Measurements from ENCODE around the gene MUC22. TPM values are rescaled to one million over a fixed set of nuclear protein-coding genes. Genes with fewer than 3 reads are reported as not detected.
"Not testable (repeated sequence)": the region's sequence is repeated elsewhere in the genome, so short reads cannot be mapped to it uniquely, and the experiment has no call there.

Gene MUC22
- total RNA-seq, 1 experiment from 2014 or later: not detected

- TF ChIP-seq, protein P1, sequence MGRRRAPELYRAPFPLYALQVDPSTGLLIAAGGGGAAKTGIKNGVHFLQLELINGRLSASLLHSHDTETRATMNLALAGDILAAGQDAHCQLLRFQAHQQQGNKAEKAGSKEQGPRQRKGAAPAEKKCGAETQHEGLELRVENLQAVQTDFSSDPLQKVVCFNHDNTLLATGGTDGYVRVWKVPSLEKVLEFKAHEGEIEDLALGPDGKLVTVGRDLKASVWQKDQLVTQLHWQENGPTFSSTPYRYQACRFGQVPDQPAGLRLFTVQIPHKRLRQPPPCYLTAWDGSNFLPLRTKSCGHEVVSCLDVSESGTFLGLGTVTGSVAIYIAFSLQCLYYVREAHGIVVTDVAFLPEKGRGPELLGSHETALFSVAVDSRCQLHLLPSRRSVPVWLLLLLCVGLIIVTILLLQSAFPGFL (CRISPR knock-in tag; IDR thresholded peaks at IDR 0.05; ENCODE audit: borderline replicate concordance): no peak
Measured at GRCh38 chr6:31042806-31043205, 32.5 kb downstream of the MUC22 start (continued).

DNA sequence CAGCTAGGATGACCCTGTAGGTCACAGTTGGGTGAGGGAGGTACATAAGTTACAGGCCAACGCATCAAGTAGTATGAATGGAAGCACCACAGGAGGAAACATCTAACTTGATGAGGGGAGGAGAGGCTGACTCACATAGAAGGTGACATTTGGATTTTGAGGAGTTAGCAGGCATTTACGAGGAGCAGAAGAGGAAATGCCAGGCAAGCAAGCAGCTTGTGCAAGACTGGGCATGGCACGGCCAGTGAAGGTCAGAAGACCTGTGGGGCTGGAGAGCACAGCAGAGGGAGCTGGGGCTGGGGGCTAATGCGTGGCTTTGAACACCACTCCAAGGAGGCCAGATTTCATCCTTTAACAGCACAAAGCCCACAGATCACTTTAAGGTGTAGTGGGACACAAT lies 37.8 kb downstream of the MUC22 start:
- no peak for TF ChIP-seq ATF1 (CRISPR knock-in tag; IDR thresholded peaks at IDR 0.05)
- no peaks in the 10 kb centered on the region for H3K4me1 Mint-ChIP-seq
- H3K4me3 Mint-ChIP-seq: no peak overlapping the region
- CTCF ChIA-PET: interaction anchor here (1.0 to 2.3 kb wide), 3 partner anchors 31 to 132 kb away, joined by 3 to 10 read pairs (median 4); no protein-coding TSS in a partner anchor
- ATAC-seq (no peak), DNase-seq (ENCODE audit: low spot score) (no peak)
- H3K36me3 Mint-ChIP-seq: no peaks in the 10 kb centered on the region
- no peaks in the 10 kb centered on the region for H3K27me3 Mint-ChIP-seq (ENCODE audit: low read depth)
- POLR2A ChIA-PET: no interaction called here
- no peaks in the 10 kb centered on the region for H3K9me3 Mint-ChIP-seq
- H3K27ac Mint-ChIP-seq: no peak overlapping the region

GRCh38 chr6:31049518-31049917 lies 39.2 kb downstream of the MUC22 start:
- POLR2A ChIA-PET: no interaction called here
- DNase-seq (ENCODE audit: low spot score) (no peak), ATAC-seq (no peak)
- no peak overlapping the region for H3K4me3 Mint-ChIP-seq
- no peak for TF ChIP-seq CREM (CRISPR knock-in tag; IDR thresholded peaks at IDR 0.05)
- TF ChIP-seq CBFB (CRISPR knock-in tag; IDR thresholded peaks at IDR 0.05; ENCODE audit: low read depth): no peak
- no peak for TF ChIP-seq HMGA2 (CRISPR knock-in tag; IDR thresholded peaks at IDR 0.05)
- H3K9me3 Mint-ChIP-seq: no peaks in the 10 kb centered on the region
- H3K27ac Mint-ChIP-seq: no peak overlapping the region
- CTCF ChIA-PET: interaction anchor here (0.5 to 2.3 kb wide), 5 partner anchors 21 to 134 kb away, joined by 5 to 10 read pairs (median 5); no protein-coding TSS in a partner anchor
- peaks cover 3% of the 10 kb centered on the region; the same call in 1 of the 2 replicates for H3K27me3 Mint-ChIP-seq (ENCODE audit: low read depth)
- H3K4me1 Mint-ChIP-seq: no peaks in the 10 kb centered on the region
- no peaks in the 10 kb centered on the region for H3K36me3 Mint-ChIP-seq

- CTCF ChIA-PET: interaction anchor here (0.6 to 1.5 kb wide), 4 partner anchors 10 to 111 kb away, joined by 3 to 5 read pairs (median 4); no protein-coding TSS in a partner anchor
- peak overlapping the region; percentile 4; the same call in 1 of the 2 replicates for H3K27ac Mint-ChIP-seq
- peaks cover 11% of the 10 kb centered on the region for H3K4me1 Mint-ChIP-seq
- H3K9me3 Mint-ChIP-seq; POLR2A ChIA-PET; H3K36me3 Mint-ChIP-seq; H3K4me3 Mint-ChIP-seq; DNase-seq (ENCODE audit: low spot score); ATAC-seq; H3K27me3 Mint-ChIP-seq (ENCODE audit: low read depth): not testable (repeated sequence)
Measured at GRCh38 chr6:31053187-31053586, 42.9 kb downstream of the MUC22 start.

DNA sequence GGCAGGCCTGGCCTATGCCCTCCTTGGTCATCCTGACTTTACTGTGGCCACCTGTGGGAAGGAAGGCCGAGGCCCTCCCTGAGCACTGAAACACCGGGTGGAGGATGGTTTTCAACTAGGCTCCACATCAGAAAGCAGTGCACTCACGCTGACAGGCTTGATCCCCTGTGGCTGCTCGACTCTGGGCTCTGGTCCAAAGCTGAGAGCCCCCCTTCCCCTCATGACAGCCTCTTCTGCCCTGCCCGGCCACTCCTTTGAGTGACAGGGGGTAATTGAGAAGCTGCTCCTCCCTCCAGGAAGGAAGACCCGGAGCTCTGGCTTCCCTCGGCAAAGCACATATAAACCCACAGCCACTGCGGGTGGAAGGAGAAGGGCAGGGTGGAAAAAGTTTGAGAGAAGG lies 43.6 kb downstream of the MUC22 start:
- no peak overlapping the region for H3K4me3 Mint-ChIP-seq
- CTCF ChIA-PET: interaction anchor here (0.6 to 1.5 kb wide), 6 partner anchors 11 to 141 kb away, joined by 3 to 5 read pairs (median 4); partner anchors contain the start of gene VARS2

More for the DNA sequence above, 43.6 kb downstream of the MUC22 start:
- no peak for TF ChIP-seq STAT6 (CRISPR knock-in tag; conservative IDR thresholded peaks at IDR 0.05; ENCODE audit: low read depth)
- no peak for TF ChIP-seq NR2C2 (CRISPR knock-in tag; IDR thresholded peaks at IDR 0.05)
- TF ChIP-seq, protein P2, sequence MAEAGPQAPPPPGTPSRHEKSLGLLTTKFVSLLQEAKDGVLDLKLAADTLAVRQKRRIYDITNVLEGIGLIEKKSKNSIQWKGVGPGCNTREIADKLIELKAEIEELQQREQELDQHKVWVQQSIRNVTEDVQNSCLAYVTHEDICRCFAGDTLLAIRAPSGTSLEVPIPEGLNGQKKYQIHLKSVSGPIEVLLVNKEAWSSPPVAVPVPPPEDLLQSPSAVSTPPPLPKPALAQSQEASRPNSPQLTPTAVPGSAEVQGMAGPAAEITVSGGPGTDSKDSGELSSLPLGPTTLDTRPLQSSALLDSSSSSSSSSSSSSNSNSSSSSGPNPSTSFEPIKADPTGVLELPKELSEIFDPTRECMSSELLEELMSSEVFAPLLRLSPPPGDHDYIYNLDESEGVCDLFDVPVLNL (CRISPR knock-in tag; IDR thresholded peaks at IDR 0.05; ENCODE audit: borderline replicate concordance, low read depth): no peak
- no peak for TF ChIP-seq TEAD1 (CRISPR knock-in tag; IDR thresholded peaks at IDR 0.05)
- TF ChIP-seq ZNF671 (CRISPR knock-in tag; IDR thresholded peaks at IDR 0.05): no peak
- no peak for TF ChIP-seq OVOL2 (CRISPR knock-in tag; IDR thresholded peaks at IDR 0.05; ENCODE audit: borderline replicate concordance)
- no peak for TF ChIP-seq CDX4 (CRISPR knock-in tag; IDR thresholded peaks at IDR 0.05; ENCODE audit: borderline replicate concordance)
- no peak for TF ChIP-seq SMAD3 (CRISPR knock-in tag; IDR thresholded peaks at IDR 0.05; ENCODE audit: borderline replicate concordance)
- TF ChIP-seq SOX15 (CRISPR knock-in tag; IDR thresholded peaks at IDR 0.05): no peak
- TF ChIP-seq PRRX2 (CRISPR knock-in tag; IDR thresholded peaks at IDR 0.05): no peak
- TF ChIP-seq ZNF396 (CRISPR knock-in tag; IDR thresholded peaks at IDR 0.05; ENCODE audit: borderline replicate concordance): no peak
- TF ChIP-seq EMX1 (CRISPR knock-in tag; IDR thresholded peaks at IDR 0.05): no peak
- TF ChIP-seq ZNF138 (CRISPR knock-in tag; conservative IDR thresholded peaks at IDR 0.05): no peak
- TF ChIP-seq HMGA2 (CRISPR knock-in tag; IDR thresholded peaks at IDR 0.05): no peak
- no peak for TF ChIP-seq GABPB1 (CRISPR knock-in tag; IDR thresholded peaks at IDR 0.05)
- TF ChIP-seq, protein P3, sequence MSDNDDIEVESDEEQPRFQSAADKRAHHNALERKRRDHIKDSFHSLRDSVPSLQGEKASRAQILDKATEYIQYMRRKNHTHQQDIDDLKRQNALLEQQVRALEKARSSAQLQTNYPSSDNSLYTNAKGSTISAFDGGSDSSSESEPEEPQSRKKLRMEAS (CRISPR knock-in tag; IDR thresholded peaks at IDR 0.05): no peak
- POLR2A ChIA-PET: no interaction called here
- Mint-ChIP-seq H3K27ac (no peak overlapping the region), H3K9me3 (no peaks in the 10 kb centered on the region), H3K36me3 (no peaks in the 10 kb centered on the region), H3K27me3 (ENCODE audit: low read depth) (peaks cover 3% of the 10 kb centered on the region; the same call in 1 of the 2 replicates), H3K4me1 (peaks cover 12% of the 10 kb centered on the region)
- no peak for ATAC-seq
- DNase-seq (ENCODE audit: low spot score): no peak
